Activated gamma-delta T cell treated with anti-CD3 and anti-CD28 coated beads, Interleukin-2, amount 50 U/mL, for 16 hours (primary cell): Measurements from ENCODE around the gene PPP1R7.
A peak's percentile ranks its signal among the peaks of the same experiment; 100 is the strongest.
"Not testable (repeated sequence)": the region's sequence is repeated elsewhere in the genome, so short reads cannot be mapped to it uniquely, and the experiment has no call there.

Source experiments
- DNase-seq: peaks from one replicate; pipeline ENCODE4 v3.0.0-alpha.2; 2020; ENCODE audit warnings: low read depth

The PPP1R7 gene

GRCh38 chr2:241149925-241150659 is at the start of gene PPP1R7:
PPP1R7 (plus strand) TSS chr2:241150467; CDS start chr2:241150496, 29 bp downstream.
- peak; percentile 92 for DNase-seq

- DNase-seq, result peak; percentile 78
These were observed 47.9 kb upstream of the PPP1R7 start, which contains the start of gene MTERF4 for GRCh38 chr2:241102239-241102803. MTERF4 (minus strand) TSS chr2:241102287; CDS start chr2:241102273, 14 bp downstream.

GRCh38 chr2:241103176-241103595 is 47.1 kb upstream of the PPP1R7 start:
- DNase-seq, result no peak

GRCh38 chr2:241104611-241105010 is 45.7 kb upstream of the PPP1R7 start:
- DNase-seq, result not testable (repeated sequence)

- DNase-seq, result no peak
These were observed 44.6 kb upstream of the PPP1R7 start for GRCh38 chr2:241105641-241106040.

- no peak for DNase-seq
These were observed 43.1 kb upstream of the PPP1R7 start for GRCh38 chr2:241107031-241107783.

GRCh38 chr2:241108271-241109209 is 41.7 kb upstream of the PPP1R7 start:
- no peak for DNase-seq

GRCh38 chr2:241109210-241110088 is 40.8 kb upstream of the PPP1R7 start:
- DNase-seq, result no peak

GRCh38 chr2:241110089-241110606 is 40.1 kb upstream of the PPP1R7 start:
- DNase-seq, result no peak

- DNase-seq, result no peak
These were observed 39.4 kb upstream of the PPP1R7 start for GRCh38 chr2:241110607-241111439.

GRCh38 chr2:241111440-241111805 is 38.8 kb upstream of the PPP1R7 start:
- DNase-seq, result no peak

- no peak for DNase-seq
These were observed 38.2 kb upstream of the PPP1R7 start for GRCh38 chr2:241112046-241112445.

GRCh38 chr2:241112592-241112991 is 37.7 kb upstream of the PPP1R7 start:
- DNase-seq, result no peak

- DNase-seq, result no peak
These were observed 35.4 kb upstream of the PPP1R7 start for GRCh38 chr2:241114836-241115235.

GRCh38 chr2:241115361-241115760 is 34.9 kb upstream of the PPP1R7 start:
- no peak for DNase-seq

GRCh38 chr2:241116606-241117560 is 33.4 kb upstream of the PPP1R7 start:
- DNase-seq, result no peak

- DNase-seq, result no peak
These were observed 31.3 kb upstream of the PPP1R7 start for GRCh38 chr2:241118737-241119505.

- DNase-seq, result no peak
These were observed 29.8 kb upstream of the PPP1R7 start for GRCh38 chr2:241120440-241120839.
